ENCODE data around the gene PTK7.

DNA sequence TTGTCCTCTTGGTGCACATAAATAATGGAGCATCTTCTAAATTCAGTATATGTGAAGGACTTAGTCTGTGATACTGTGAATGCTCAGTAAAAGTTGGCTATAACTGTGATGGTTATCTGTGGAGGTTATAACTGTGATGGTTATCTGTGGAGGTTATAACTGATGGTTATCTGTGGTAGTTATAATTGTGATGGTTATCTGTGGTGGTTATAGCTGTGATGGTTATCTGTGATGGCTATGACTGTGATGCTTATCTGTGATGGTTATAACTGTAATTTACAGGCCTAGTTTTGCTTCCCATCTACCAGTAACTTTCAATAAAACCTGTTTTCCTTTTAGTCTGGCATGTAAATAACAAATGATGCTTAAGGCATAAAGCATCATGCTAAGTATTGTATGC is 16.5 kb downstream of the PTK7 start:
- TF ChIP-seq, protein P1, sequence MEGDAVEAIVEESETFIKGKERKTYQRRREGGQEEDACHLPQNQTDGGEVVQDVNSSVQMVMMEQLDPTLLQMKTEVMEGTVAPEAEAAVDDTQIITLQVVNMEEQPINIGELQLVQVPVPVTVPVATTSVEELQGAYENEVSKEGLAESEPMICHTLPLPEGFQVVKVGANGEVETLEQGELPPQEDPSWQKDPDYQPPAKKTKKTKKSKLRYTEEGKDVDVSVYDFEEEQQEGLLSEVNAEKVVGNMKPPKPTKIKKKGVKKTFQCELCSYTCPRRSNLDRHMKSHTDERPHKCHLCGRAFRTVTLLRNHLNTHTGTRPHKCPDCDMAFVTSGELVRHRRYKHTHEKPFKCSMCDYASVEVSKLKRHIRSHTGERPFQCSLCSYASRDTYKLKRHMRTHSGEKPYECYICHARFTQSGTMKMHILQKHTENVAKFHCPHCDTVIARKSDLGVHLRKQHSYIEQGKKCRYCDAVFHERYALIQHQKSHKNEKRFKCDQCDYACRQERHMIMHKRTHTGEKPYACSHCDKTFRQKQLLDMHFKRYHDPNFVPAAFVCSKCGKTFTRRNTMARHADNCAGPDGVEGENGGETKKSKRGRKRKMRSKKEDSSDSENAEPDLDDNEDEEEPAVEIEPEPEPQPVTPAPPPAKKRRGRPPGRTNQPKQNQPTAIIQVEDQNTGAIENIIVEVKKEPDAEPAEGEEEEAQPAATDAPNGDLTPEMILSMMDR (IDR thresholded peaks at IDR 0.05; ENCODE audit: insufficient read depth, low read length, poor library complexity, severe bottlenecking) = no peak
- no peak for TF ChIP-seq EZH2phosphoT487 (conservative IDR thresholded peaks at IDR 0.05; ENCODE audit: low read length)

Data from SU-DHL-6 (cell line).